ENCODE results near the gene TRPC4AP.

Gene TRPC4AP

GRCh38 chr20:35018590-35019371, 73.8 kb downstream of the TRPC4AP start:
- in situ Hi-C loops (cut with MboI; ENCODE audit: low sequenced_read_pairs): no loop called here

GRCh38 chr20:35017099-35017835, 75.3 kb downstream of the TRPC4AP start:
- in situ Hi-C loops (cut with MboI; ENCODE audit: low sequenced_read_pairs): no loop called here

- in situ Hi-C loops (cut with MboI; ENCODE audit: low sequenced_read_pairs): no loop called here
These were observed 76.8 kb downstream of the TRPC4AP start for GRCh38 chr20:35015863-35016193.

- in situ Hi-C loops (cut with MboI; ENCODE audit: low sequenced_read_pairs): no loop called here
These were observed 78.1 kb downstream of the TRPC4AP start for GRCh38 chr20:35014537-35014936.

- in situ Hi-C loops (cut with MboI; ENCODE audit: low sequenced_read_pairs): no loop called here
These were observed 78.9 kb downstream of the TRPC4AP start for GRCh38 chr20:35013421-35014411.

GRCh38 chr20:35012227-35013069, 80.2 kb downstream of the TRPC4AP start:
- in situ Hi-C loops (cut with MboI; ENCODE audit: low sequenced_read_pairs): no loop called here

- in situ Hi-C loops (cut with MboI; ENCODE audit: low sequenced_read_pairs): no loop called here
These were observed 80.9 kb downstream of the TRPC4AP start for GRCh38 chr20:35011589-35012226.

- in situ Hi-C loops (cut with MboI; ENCODE audit: low sequenced_read_pairs): no loop called here
These were observed 82.0 kb downstream of the TRPC4AP start for GRCh38 chr20:35010405-35011192.

GRCh38 chr20:35009665-35010328, 82.8 kb downstream of the TRPC4AP start:
- in situ Hi-C loops (cut with MboI; ENCODE audit: low sequenced_read_pairs): no loop called here

- in situ Hi-C loops (cut with MboI; ENCODE audit: low sequenced_read_pairs): no loop called here
These were observed 83.9 kb downstream of the TRPC4AP start for GRCh38 chr20:35008411-35009342.

- in situ Hi-C loops (cut with MboI; ENCODE audit: low sequenced_read_pairs): no loop called here
These were observed 84.7 kb downstream of the TRPC4AP start for GRCh38 chr20:35007891-35008290.

- in situ Hi-C loops (cut with MboI; ENCODE audit: low sequenced_read_pairs): no loop called here
These were observed 85.2 kb downstream of the TRPC4AP start for GRCh38 chr20:35007413-35007812.

GRCh38 chr20:35006531-35006971, 86.1 kb downstream of the TRPC4AP start:
- in situ Hi-C loops (cut with MboI; ENCODE audit: low sequenced_read_pairs): no loop called here

- in situ Hi-C loops (cut with MboI; ENCODE audit: low sequenced_read_pairs): no loop called here
These were observed 86.6 kb downstream of the TRPC4AP start for GRCh38 chr20:35006009-35006408.

GRCh38 chr20:35005463-35005961, 87.1 kb downstream of the TRPC4AP start:
- in situ Hi-C loops (cut with MboI; ENCODE audit: low sequenced_read_pairs): no loop called here

- in situ Hi-C loops (cut with MboI; ENCODE audit: low sequenced_read_pairs): no loop called here
These were observed 87.7 kb downstream of the TRPC4AP start for GRCh38 chr20:35004749-35005462.

Measured in HL-60/S4 treated with retinoic acid at 250 ng/mL for 4 days and 3 days (cell line).